ENCODE results near the gene IZUMO4.

DNA sequence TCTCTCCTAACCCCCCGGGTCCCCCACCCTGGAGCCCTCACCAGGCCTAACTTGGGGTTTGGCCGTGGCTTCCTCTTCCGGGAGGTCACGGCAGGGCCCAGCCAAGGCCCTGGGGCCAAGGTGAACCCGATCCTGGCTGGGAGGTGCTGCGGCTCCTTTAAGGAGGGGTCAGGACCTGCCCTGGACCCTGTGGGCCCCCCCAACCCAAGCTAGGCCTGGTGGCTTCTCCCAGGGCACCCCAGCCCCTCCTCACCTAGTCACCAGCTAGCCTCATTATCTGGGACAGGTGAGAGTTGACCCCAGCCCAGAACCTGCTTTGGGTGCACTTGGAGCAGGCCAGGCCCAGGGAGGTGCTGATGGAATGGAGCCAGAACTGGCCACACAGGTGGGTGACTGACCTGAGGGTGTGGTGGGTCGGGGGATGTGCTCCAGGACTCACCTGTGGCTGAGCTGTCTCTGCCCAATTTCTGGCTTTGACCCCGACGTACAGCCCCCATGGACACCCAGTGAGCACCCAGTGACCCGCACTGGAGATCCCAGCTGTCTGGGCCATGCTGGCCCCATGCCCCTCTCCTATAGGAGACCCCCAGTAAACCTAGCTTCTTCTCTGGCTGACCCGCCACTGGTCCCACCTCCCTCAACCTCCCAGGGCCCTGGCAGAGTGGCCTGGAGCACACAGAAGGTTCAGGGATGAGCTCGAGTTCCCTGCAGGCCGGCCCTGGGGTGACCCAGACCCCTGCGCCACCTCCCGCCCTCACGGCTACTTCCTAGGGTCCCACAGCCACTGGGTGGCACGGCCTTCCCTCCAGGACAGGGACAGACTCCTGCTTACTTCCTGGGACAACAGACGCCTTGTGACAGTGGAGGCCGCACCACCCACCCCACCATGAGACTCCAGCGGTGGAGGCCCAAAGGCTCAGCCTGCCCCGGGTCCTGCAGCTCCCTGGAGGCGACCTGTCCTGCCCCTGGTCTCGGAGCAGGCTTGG is 38.9 kb upstream of the IZUMO4 start:
- no peak for TF ChIP-seq CTCF (IDR thresholded peaks at IDR 0.05)
- TF ChIP-seq EZH2phosphoT487 (IDR thresholded peaks at IDR 0.05) = no peak

All from neural progenitor cell (in vitro differentiated cells).